ENCODE measurements around the gene LTO1. TPM values are rescaled to one million over a fixed set of nuclear protein-coding genes. Genes with fewer than 3 reads are reported as not detected.

The LTO1 gene
- total RNA-seq, 1 donor from 2014 or later: 20.0 TPM

DNA sequence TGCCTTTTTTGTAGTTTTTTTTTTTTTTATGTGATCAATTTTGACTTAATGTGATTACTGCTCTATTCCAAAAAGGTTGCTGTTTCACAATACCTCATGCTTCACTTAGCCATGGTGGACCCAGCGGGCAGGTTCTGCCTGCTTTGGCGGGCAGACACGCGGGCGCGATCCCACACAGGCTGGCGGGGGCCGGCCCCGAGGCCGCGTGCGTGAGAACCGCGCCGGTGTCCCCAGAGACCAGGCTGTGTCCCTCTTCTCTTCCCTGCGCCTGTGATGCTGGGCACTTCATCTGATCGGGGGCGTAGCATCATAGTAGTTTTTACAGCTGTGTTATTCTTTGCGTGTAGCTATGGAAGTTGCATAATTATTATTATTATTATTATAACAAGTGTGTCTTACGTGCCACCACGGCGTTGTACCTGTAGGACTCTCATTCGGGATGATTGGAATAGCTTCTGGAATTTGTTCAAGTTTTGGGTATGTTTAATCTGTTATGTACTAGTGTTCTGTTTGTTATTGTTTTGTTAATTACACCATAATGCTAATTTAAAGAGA, 21.7 kb downstream of the LTO1 start:
- Mint-ChIP-seq H3K27me3 (ENCODE audit: low read depth, unreplicated experiment) (no peaks in the 10 kb centered on the region), H3K4me3 (ENCODE audit: unreplicated experiment) (no peak overlapping the region), H3K4me1 (ENCODE audit: low read depth, unreplicated experiment) (peaks cover 7% of the 10 kb centered on the region), H3K27ac (ENCODE audit: unreplicated experiment) (no peak overlapping the region), H3K9me3 (ENCODE audit: unreplicated experiment) (no peaks in the 10 kb centered on the region), H3K36me3 (ENCODE audit: low read depth, unreplicated experiment) (peaks cover 11% of the 10 kb centered on the region)
- TF ChIP-seq, protein P1, sequence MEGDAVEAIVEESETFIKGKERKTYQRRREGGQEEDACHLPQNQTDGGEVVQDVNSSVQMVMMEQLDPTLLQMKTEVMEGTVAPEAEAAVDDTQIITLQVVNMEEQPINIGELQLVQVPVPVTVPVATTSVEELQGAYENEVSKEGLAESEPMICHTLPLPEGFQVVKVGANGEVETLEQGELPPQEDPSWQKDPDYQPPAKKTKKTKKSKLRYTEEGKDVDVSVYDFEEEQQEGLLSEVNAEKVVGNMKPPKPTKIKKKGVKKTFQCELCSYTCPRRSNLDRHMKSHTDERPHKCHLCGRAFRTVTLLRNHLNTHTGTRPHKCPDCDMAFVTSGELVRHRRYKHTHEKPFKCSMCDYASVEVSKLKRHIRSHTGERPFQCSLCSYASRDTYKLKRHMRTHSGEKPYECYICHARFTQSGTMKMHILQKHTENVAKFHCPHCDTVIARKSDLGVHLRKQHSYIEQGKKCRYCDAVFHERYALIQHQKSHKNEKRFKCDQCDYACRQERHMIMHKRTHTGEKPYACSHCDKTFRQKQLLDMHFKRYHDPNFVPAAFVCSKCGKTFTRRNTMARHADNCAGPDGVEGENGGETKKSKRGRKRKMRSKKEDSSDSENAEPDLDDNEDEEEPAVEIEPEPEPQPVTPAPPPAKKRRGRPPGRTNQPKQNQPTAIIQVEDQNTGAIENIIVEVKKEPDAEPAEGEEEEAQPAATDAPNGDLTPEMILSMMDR (IDR thresholded peaks at IDR 0.05; ENCODE audit: insufficient read depth, low read depth, low read length): no peak
- TF ChIP-seq EZH2 (IDR thresholded peaks at IDR 0.05; ENCODE audit: insufficient read depth, low read length): no peak
- Histone ChIP-seq H3K27ac (ENCODE audit: low read depth, low read length) (no peak overlapping the region), H3K4me1 (ENCODE audit: insufficient read depth, low read length) (peaks cover 19% of the 10 kb centered on the region), H4K20me1 (ENCODE audit: insufficient read depth, low read length) (peaks cover 65% of the 10 kb centered on the region), H3K79me2 (ENCODE audit: insufficient read depth, low read length) (peaks cover 24% of the 10 kb centered on the region), H3K9ac (ENCODE audit: low read length) (no peak overlapping the region), H3K4me3 (ENCODE audit: insufficient read depth, low read depth, low read length) (no peak overlapping the region), H3K36me3 (ENCODE audit: insufficient read depth, low read length) (peaks cover 47% of the 10 kb centered on the region), H2AFZ (ENCODE audit: low read depth, low read length) (no peak overlapping the region), H3K9me3 (ENCODE audit: insufficient read depth, low read depth, low read length) (no peaks in the 10 kb centered on the region), H3K27me3 (ENCODE audit: insufficient read depth, low read length) (no peaks in the 10 kb centered on the region), H3K4me2 (ENCODE audit: low read length) (no peak overlapping the region)
- FAIRE-seq: no peak
- no peak for DNase-seq (ENCODE audit: low read depth)

DNA sequence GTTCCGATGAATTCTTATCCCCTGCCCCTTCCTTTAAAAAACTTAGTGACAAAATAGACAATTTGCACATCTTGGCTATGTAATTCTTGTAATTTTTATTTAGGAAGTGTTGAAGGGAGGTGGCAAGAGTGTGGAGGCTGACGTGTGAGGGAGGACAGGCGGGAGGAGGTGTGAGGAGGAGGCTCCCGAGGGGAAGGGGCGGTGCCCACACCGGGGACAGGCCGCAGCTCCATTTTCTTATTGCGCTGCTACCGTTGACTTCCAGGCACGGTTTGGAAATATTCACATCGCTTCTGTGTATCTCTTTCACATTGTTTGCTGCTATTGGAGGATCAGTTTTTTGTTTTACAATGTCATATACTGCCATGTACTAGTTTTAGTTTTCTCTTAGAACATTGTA, 22.2 kb downstream of the LTO1 start:
- no peak for DNase-seq (ENCODE audit: low read depth)
- Mint-ChIP-seq H3K4me3 (ENCODE audit: unreplicated experiment) (no peak overlapping the region), H3K27me3 (ENCODE audit: low read depth, unreplicated experiment) (no peaks in the 10 kb centered on the region), H3K27ac (ENCODE audit: unreplicated experiment) (no peak overlapping the region), H3K9me3 (ENCODE audit: unreplicated experiment) (no peaks in the 10 kb centered on the region), H3K36me3 (ENCODE audit: low read depth, unreplicated experiment) (peaks cover 13% of the 10 kb centered on the region), H3K4me1 (ENCODE audit: low read depth, unreplicated experiment) (peaks cover 4% of the 10 kb centered on the region)
- peaks cover 70% of the 10 kb centered on the region for H4K20me1 ChIP-seq (ENCODE audit: insufficient read depth, low read length)
- no peak overlapping the region for H3K27ac ChIP-seq (ENCODE audit: low read depth, low read length)
- H3K4me1 ChIP-seq (ENCODE audit: insufficient read depth, low read length): peaks cover 14% of the 10 kb centered on the region
- no peaks in the 10 kb centered on the region for H3K27me3 ChIP-seq (ENCODE audit: insufficient read depth, low read length)
- FAIRE-seq: no peak
- TF ChIP-seq, protein P1 (IDR thresholded peaks at IDR 0.05; ENCODE audit: insufficient read depth, low read depth, low read length): no peak
- no peak for TF ChIP-seq EZH2 (IDR thresholded peaks at IDR 0.05; ENCODE audit: insufficient read depth, low read length)
- H3K36me3 ChIP-seq (ENCODE audit: insufficient read depth, low read length): peaks cover 51% of the 10 kb centered on the region
- peaks cover 29% of the 10 kb centered on the region for H3K79me2 ChIP-seq (ENCODE audit: insufficient read depth, low read length)
- no peak overlapping the region for H3K9ac ChIP-seq (ENCODE audit: low read length)
- H2AFZ ChIP-seq (ENCODE audit: low read depth, low read length): no peak overlapping the region
- no peaks in the 10 kb centered on the region for H3K9me3 ChIP-seq (ENCODE audit: insufficient read depth, low read depth, low read length)
- H3K4me2 ChIP-seq (ENCODE audit: low read length): no peak overlapping the region
- H3K4me3 ChIP-seq (ENCODE audit: insufficient read depth, low read depth, low read length): no peak overlapping the region

DNA sequence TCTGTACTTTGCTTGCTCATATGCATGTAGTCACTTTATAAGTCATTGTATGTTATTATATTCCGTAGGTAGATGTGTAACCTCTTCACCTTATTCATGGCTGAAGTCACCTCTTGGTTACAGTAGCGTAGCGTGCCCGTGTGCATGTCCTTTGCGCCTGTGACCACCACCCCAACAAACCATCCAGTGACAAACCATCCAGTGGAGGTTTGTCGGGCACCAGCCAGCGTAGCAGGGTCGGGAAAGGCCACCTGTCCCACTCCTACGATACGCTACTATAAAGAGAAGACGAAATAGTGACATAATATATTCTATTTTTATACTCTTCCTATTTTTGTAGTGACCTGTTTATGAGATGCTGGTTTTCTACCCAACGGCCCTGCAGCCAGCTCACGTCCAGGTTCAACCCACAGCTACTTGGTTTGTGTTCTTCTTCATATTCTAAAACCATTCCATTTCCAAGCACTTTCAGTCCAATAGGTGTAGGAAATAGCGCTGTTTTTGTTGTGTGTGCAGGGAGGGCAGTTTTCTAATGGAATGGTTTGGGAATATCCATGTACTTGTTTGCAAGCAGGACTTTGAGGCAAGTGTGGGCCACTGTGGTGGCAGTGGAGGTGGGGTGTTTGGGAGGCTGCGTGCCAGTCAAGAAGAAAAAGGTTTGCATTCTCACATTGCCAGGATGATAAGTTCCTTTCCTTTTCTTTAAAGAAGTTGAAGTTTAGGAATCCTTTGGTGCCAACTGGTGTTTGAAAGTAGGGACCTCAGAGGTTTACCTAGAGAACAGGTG, 23.1 kb downstream of the LTO1 start:
- H4K20me1 ChIP-seq (ENCODE audit: insufficient read depth, low read length): peaks cover 80% of the 10 kb centered on the region
- no peak overlapping the region for H3K4me3 Mint-ChIP-seq (ENCODE audit: unreplicated experiment)
- H3K27ac Mint-ChIP-seq (ENCODE audit: unreplicated experiment): no peak overlapping the region
- TF ChIP-seq EZH2 (IDR thresholded peaks at IDR 0.05; ENCODE audit: insufficient read depth, low read length): no peak
- TF ChIP-seq, protein P1 (IDR thresholded peaks at IDR 0.05; ENCODE audit: insufficient read depth, low read depth, low read length): no peak
- no peak overlapping the region for H3K4me2 ChIP-seq (ENCODE audit: low read length)
- H3K36me3 Mint-ChIP-seq (ENCODE audit: low read depth, unreplicated experiment): peaks cover 17% of the 10 kb centered on the region
- peaks cover 11% of the 10 kb centered on the region for H3K4me1 ChIP-seq (ENCODE audit: insufficient read depth, low read length)
- no peaks in the 10 kb centered on the region for H3K27me3 ChIP-seq (ENCODE audit: insufficient read depth, low read length)
- FAIRE-seq (no peak), DNase-seq (ENCODE audit: low read depth) (no peak)
- no peaks in the 10 kb centered on the region for H3K9me3 ChIP-seq (ENCODE audit: insufficient read depth, low read depth, low read length)
- H3K79me2 ChIP-seq (ENCODE audit: insufficient read depth, low read length): peaks cover 39% of the 10 kb centered on the region
- H3K27ac ChIP-seq (ENCODE audit: low read depth, low read length): no peak overlapping the region
- no peak overlapping the region for H3K4me3 ChIP-seq (ENCODE audit: insufficient read depth, low read depth, low read length)
- peaks cover 57% of the 10 kb centered on the region for H3K36me3 ChIP-seq (ENCODE audit: insufficient read depth, low read length)
- H3K4me1 Mint-ChIP-seq (ENCODE audit: low read depth, unreplicated experiment): no peaks in the 10 kb centered on the region
- no peak overlapping the region for H3K9ac ChIP-seq (ENCODE audit: low read length)
- H2AFZ ChIP-seq (ENCODE audit: low read depth, low read length): no peak overlapping the region
- no peaks in the 10 kb centered on the region for H3K9me3 Mint-ChIP-seq (ENCODE audit: unreplicated experiment)
- H3K27me3 Mint-ChIP-seq (ENCODE audit: low read depth, unreplicated experiment): no peaks in the 10 kb centered on the region
